ENCODE data around the gene VEPH1. TPM values are rescaled to one million over a fixed set of nuclear protein-coding genes. Genes with fewer than 3 reads are reported as not detected.

The VEPH1 gene
- total RNA-seq, 1 donor from 2014 or later, result 8.8 TPM

DNA sequence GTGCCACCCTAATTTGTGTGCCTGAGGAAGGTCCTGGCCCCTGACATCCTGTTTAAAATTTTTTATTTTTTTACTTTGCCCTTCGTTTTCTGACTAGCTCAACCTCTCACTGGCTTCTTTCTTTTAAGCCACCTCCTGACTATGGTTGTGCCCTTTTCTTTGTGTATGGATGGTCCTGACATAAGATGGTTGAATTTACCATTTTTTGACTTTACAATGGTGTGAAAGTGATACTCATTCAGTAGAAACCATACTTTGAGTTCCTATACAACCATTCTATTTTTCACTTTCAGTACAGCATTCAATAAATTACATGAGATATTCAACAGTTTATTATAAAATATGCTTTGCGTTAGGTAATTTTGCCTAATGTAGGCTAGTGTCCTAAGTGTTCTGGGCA is 140.9 kb downstream of the VEPH1 start:
- H3K4me3 Mint-ChIP-seq, result no peak overlapping the region
- H3K9me3 Mint-ChIP-seq, result no peaks in the 10 kb centered on the region
- no peak overlapping the region for H3K27ac Mint-ChIP-seq (ENCODE audit: unreplicated experiment)
- H3K36me3 Mint-ChIP-seq (ENCODE audit: low read depth), result peaks cover 4% of the 10 kb centered on the region
- no peaks in the 10 kb centered on the region for H3K27me3 Mint-ChIP-seq (ENCODE audit: low read depth)
- no peak for DNase-seq (ENCODE audit: low read depth, low spot score)
- peaks cover 33% of the 10 kb centered on the region for H3K4me1 Mint-ChIP-seq
- TF ChIP-seq, protein P1, sequence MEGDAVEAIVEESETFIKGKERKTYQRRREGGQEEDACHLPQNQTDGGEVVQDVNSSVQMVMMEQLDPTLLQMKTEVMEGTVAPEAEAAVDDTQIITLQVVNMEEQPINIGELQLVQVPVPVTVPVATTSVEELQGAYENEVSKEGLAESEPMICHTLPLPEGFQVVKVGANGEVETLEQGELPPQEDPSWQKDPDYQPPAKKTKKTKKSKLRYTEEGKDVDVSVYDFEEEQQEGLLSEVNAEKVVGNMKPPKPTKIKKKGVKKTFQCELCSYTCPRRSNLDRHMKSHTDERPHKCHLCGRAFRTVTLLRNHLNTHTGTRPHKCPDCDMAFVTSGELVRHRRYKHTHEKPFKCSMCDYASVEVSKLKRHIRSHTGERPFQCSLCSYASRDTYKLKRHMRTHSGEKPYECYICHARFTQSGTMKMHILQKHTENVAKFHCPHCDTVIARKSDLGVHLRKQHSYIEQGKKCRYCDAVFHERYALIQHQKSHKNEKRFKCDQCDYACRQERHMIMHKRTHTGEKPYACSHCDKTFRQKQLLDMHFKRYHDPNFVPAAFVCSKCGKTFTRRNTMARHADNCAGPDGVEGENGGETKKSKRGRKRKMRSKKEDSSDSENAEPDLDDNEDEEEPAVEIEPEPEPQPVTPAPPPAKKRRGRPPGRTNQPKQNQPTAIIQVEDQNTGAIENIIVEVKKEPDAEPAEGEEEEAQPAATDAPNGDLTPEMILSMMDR (conservative IDR thresholded peaks at IDR 0.05), result no peak

DNA sequence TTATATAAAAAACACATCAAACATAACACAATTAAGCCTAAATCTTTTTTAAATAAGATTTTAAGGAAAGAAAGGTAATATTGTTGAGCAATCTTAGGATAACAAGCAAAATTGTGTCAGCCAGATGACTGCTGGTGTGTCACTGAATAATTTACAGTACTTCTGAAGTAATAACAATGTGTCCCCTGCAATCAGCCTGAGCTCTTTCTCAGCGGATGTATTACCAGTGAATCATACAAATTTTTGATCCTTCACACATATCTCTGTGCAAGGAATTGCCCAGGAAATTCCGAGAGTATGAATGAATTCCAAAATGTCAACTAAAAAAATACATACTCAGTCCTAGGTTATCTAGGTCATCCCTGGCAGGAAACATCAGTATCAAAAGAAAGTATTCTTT is 143.2 kb downstream of the VEPH1 start:
- TF ChIP-seq, protein P1 (conservative IDR thresholded peaks at IDR 0.05), result no peak
- peaks cover 39% of the 10 kb centered on the region for H3K4me1 Mint-ChIP-seq
- no peak overlapping the region for H3K27ac Mint-ChIP-seq (ENCODE audit: unreplicated experiment)
- H3K36me3 Mint-ChIP-seq (ENCODE audit: low read depth), result peaks cover 4% of the 10 kb centered on the region
- H3K27me3 Mint-ChIP-seq (ENCODE audit: low read depth), result no peaks in the 10 kb centered on the region
- no peak overlapping the region for H3K4me3 Mint-ChIP-seq
- H3K9me3 Mint-ChIP-seq, result no peaks in the 10 kb centered on the region
- DNase-seq (ENCODE audit: low read depth, low spot score), result no peak

DNA sequence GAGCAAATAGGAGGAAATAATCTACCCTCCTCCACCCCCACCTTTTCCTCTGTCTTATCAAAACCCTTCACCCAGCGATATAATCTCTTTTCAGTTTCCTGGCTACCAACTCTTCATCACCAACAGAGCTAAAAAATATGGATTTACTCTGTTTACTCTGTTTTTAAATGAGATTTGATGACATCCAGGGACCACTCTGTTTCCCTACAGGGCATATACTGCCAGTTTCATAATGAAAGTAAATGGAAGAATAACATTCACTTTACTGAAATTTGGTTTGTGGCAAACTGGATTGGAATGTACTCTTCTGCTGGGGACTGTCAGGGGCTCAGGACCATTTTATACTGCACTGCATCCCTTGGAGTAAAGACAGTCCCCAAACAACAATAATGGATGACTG is 146.7 kb downstream of the VEPH1 start:
- H3K9me3 Mint-ChIP-seq, result peaks cover 9% of the 10 kb centered on the region
- H3K4me1 Mint-ChIP-seq, result peaks cover 26% of the 10 kb centered on the region
- no peaks in the 10 kb centered on the region for H3K27me3 Mint-ChIP-seq (ENCODE audit: low read depth)
- TF ChIP-seq, protein P1 (conservative IDR thresholded peaks at IDR 0.05), result no peak
- H3K4me3 Mint-ChIP-seq, result no peak overlapping the region
- no peak for DNase-seq (ENCODE audit: low read depth, low spot score)
- H3K36me3 Mint-ChIP-seq (ENCODE audit: low read depth), result peaks cover 11% of the 10 kb centered on the region
- no peak overlapping the region for H3K27ac Mint-ChIP-seq (ENCODE audit: unreplicated experiment)

DNA sequence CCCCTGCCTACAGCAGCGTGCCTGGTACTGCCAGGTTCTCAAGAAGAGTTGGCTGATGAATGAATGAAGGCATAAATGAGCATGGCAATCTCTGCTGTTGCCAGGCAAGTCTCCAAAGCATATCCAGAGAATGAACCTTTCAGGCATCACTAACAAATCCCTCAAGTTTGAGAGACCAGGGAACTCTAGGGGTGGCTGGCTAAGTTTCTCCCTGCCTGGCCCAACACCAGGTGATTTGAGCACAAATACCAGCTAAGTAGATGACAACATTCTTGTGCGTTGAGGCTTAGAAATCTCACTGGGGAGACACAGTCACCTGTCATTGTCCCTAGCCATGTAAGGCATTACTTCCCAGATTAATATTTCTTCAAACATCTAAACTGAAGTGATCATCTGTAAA is 147.9 kb downstream of the VEPH1 start:
- Mint-ChIP-seq H3K4me1 (peaks cover 26% of the 10 kb centered on the region), H3K27ac (ENCODE audit: unreplicated experiment) (no peak overlapping the region), H3K9me3 (peaks cover 10% of the 10 kb centered on the region), H3K36me3 (ENCODE audit: low read depth) (peaks cover 11% of the 10 kb centered on the region), H3K27me3 (ENCODE audit: low read depth) (no peaks in the 10 kb centered on the region), H3K4me3 (no peak overlapping the region)
- DNase-seq (ENCODE audit: low read depth, low spot score), result no peak
- TF ChIP-seq, protein P1 (conservative IDR thresholded peaks at IDR 0.05), result no peak

DNA sequence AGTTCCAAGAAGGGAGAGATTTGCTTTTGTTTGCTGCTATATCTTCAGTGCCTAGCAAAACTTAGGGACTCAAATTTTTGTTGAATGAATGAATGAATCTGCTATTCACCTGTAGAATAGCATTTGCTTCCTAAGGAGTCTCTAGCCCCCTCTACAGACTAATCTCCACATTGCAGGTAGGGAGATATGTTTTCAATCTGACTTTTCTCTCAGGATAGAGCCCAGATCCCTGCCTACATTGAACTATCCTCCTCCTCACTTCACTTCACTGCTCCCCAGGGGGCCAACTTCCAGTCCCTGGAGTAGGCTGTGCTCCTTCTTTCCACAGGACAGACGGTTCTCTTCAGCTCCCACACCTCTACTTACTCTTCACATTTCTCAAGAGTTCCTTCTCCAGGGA is 148.5 kb downstream of the VEPH1 start:
- TF ChIP-seq, protein P1 (conservative IDR thresholded peaks at IDR 0.05), result peak; percentile 46
- Mint-ChIP-seq H3K27ac (ENCODE audit: unreplicated experiment) (peak overlapping the region; percentile 40), H3K9me3 (peaks cover 14% of the 10 kb centered on the region)

DNA sequence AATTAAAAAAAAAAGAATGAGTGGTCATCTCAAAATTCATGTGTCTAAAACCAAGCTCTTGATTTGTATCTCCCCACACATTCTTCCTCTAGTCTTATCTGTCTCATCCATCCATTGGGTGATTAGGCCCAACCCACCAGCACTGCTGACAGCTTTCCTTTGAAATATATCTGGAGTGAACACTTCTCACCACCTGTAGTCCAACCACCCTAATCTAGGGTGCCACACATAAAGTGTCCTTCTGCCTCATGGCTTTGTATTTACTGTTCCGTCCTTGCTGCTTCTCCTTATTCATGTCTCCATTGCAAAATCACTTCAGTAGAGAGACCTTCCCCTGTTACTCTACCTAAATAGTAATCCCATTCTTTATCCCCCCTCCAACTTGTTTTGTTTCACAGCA is 149.0 kb downstream of the VEPH1 start:
- DNase-seq (ENCODE audit: low read depth, low spot score), result no peak
- H3K27me3 Mint-ChIP-seq (ENCODE audit: low read depth), result no peaks in the 10 kb centered on the region
- H3K27ac Mint-ChIP-seq (ENCODE audit: unreplicated experiment), result no peak overlapping the region
- peaks cover 15% of the 10 kb centered on the region for H3K4me1 Mint-ChIP-seq
- peaks cover 19% of the 10 kb centered on the region for H3K9me3 Mint-ChIP-seq
- peaks cover 18% of the 10 kb centered on the region for H3K36me3 Mint-ChIP-seq (ENCODE audit: low read depth)
- H3K4me3 Mint-ChIP-seq, result no peak overlapping the region
- TF ChIP-seq, protein P1 (conservative IDR thresholded peaks at IDR 0.05), result no peak

More for the DNA sequence above, 148.5 kb downstream of the VEPH1 start:
- Mint-ChIP-seq H3K4me3 (no peak overlapping the region), H3K36me3 (ENCODE audit: low read depth) (peaks cover 14% of the 10 kb centered on the region), H3K27me3 (ENCODE audit: low read depth) (no peaks in the 10 kb centered on the region), H3K4me1 (peaks cover 20% of the 10 kb centered on the region)
- DNase-seq (ENCODE audit: low read depth, low spot score), result no peak
